AG09319 (cell line): ENCODE results near the gene C8B.

Experiments
- DNase-seq: peaks from one replicate; pipeline ENCODE4 v3.0.0-alpha.2; 2010; ENCODE audit warnings: low read depth; ENCODE audit errors: extremely low read depth
- TF ChIP-seq, protein P1 (sequence below): IDR thresholded peaks from 2 replicates; pipeline ENCODE4 v1.5.1; 2011; ENCODE audit warnings: low read depth, mild to moderate bottlenecking, inconsistent platforms, low read length, moderate library complexity

The C8B gene

GRCh38 chr1:56881417-56881816, 84.4 kb downstream of the C8B start:
- no peak for DNase-seq
- TF ChIP-seq, protein P1, sequence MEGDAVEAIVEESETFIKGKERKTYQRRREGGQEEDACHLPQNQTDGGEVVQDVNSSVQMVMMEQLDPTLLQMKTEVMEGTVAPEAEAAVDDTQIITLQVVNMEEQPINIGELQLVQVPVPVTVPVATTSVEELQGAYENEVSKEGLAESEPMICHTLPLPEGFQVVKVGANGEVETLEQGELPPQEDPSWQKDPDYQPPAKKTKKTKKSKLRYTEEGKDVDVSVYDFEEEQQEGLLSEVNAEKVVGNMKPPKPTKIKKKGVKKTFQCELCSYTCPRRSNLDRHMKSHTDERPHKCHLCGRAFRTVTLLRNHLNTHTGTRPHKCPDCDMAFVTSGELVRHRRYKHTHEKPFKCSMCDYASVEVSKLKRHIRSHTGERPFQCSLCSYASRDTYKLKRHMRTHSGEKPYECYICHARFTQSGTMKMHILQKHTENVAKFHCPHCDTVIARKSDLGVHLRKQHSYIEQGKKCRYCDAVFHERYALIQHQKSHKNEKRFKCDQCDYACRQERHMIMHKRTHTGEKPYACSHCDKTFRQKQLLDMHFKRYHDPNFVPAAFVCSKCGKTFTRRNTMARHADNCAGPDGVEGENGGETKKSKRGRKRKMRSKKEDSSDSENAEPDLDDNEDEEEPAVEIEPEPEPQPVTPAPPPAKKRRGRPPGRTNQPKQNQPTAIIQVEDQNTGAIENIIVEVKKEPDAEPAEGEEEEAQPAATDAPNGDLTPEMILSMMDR = no peak

DNA sequence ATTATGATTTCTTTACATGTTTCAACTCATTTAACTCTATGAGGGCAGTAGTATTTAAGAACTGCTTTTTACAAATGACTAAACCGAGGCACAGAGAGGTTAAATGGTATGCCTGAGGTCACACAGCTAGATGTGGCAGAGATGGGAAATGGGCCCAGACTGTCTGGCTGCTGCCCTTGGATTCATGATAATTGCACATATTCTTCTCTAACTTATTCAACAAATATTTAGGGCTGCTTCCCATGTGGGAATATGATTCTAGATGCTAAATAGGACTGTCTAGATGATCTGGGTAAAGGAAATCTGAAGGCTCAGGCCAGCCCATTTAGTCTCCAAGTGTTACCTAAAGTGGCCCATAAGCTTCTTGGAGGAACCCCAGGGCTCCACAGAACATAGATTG, 85.0 kb downstream of the C8B start:
- no peak for DNase-seq
- TF ChIP-seq, protein P1 = no peak
